ENCODE measurements around the gene EIPR1. TPM values are rescaled to one million over a fixed set of nuclear protein-coding genes. Genes with fewer than 3 reads are reported as not detected.

Gene EIPR1
- total RNA-seq, 2 donors from 2014 or later, result 13.5 TPM

- intact Hi-C loops (cut with DNase I), result no loop called here
- peaks cover 3% of the 10 kb centered on the region for H3K4me1 ChIP-seq
- no peak for TF ChIP-seq POLR2A (IDR thresholded peaks at IDR 0.05)
- no peak for TF ChIP-seq CTCF (IDR thresholded peaks at IDR 0.05)
- no peaks in the 10 kb centered on the region for H3K9me3 ChIP-seq
- no peak for DNase-seq
- 85 to 92% methylated on average over 3 of the region's 3 CpGs for WGBS, 2 donors
- ATAC-seq, result no peak
- H3K27me3 ChIP-seq, result no peaks in the 10 kb centered on the region
- peaks cover 0 to 3% of the 10 kb centered on the region in 2 donors for H3K36me3 ChIP-seq (replicated peaks in 1 of 2; ENCODE audit: insufficient read depth in 1 of 2, low read depth in 2 of 2)
- H3K4me3 ChIP-seq, result no peak overlapping the region
- H3K27ac ChIP-seq, result no peak overlapping the region
Measured at GRCh38 chr2:3411103-3411502, 33.5 kb upstream of the EIPR1 start.

- Histone ChIP-seq H3K36me3 (replicated peaks in 1 of 2; ENCODE audit: insufficient read depth in 1 of 2, low read depth in 2 of 2) (peaks cover 0 to 3% of the 10 kb centered on the region in 2 donors), H3K27ac (no peak overlapping the region), H3K4me3 (no peak overlapping the region), H3K4me1 (peaks cover 13% of the 10 kb centered on the region), H3K9me3 (no peaks in the 10 kb centered on the region), H3K27me3 (no peaks in the 10 kb centered on the region)
- intact Hi-C loops (cut with DNase I), result no loop called here
- ATAC-seq (no peak), DNase-seq (no peak)
- WGBS, 2 donors, result 89 to 93% methylated on average over 12 of the region's 12 CpGs
- TF ChIP-seq CTCF (IDR thresholded peaks at IDR 0.05) (no peak), POLR2A (IDR thresholded peaks at IDR 0.05) (no peak)
Measured at GRCh38 chr2:3409627-3410170, 32.1 kb upstream of the EIPR1 start.

GRCh38 chr2:3408781-3409180, 31.2 kb upstream of the EIPR1 start:
- Histone ChIP-seq H3K36me3 (replicated peaks in 1 of 2; ENCODE audit: insufficient read depth in 1 of 2, low read depth in 2 of 2) (no peaks in the 10 kb centered on the region), H3K9me3 (no peaks in the 10 kb centered on the region), H3K4me3 (no peak overlapping the region), H3K4me1 (peaks cover 17% of the 10 kb centered on the region), H3K27me3 (no peaks in the 10 kb centered on the region), H3K27ac (no peak overlapping the region)
- intact Hi-C loops (cut with DNase I), result no loop called here
- no peak for TF ChIP-seq CTCF (IDR thresholded peaks at IDR 0.05)
- TF ChIP-seq POLR2A (IDR thresholded peaks at IDR 0.05), result no peak
- WGBS, 2 donors, result 98% methylated on average over 13 of the region's 13 CpGs
- no peak for ATAC-seq
- DNase-seq, result no peak

- Histone ChIP-seq H3K27ac (no peak overlapping the region), H3K27me3 (no peaks in the 10 kb centered on the region), H3K9me3 (no peaks in the 10 kb centered on the region), H3K36me3 (replicated peaks in 1 of 2; ENCODE audit: insufficient read depth in 1 of 2, low read depth in 2 of 2) (no peaks in the 10 kb centered on the region), H3K4me1 (peaks cover 17% of the 10 kb centered on the region), H3K4me3 (no peak overlapping the region)
- intact Hi-C loops (cut with DNase I), result no loop called here
- DNase-seq, result no peak
- TF ChIP-seq POLR2A (IDR thresholded peaks at IDR 0.05), result no peak
- TF ChIP-seq CTCF (IDR thresholded peaks at IDR 0.05), result no peak
- ATAC-seq, result no peak
- WGBS, 2 donors, result 82 to 91% methylated on average over 3 of the region's 3 CpGs
Measured at GRCh38 chr2:3406501-3406900, 28.9 kb upstream of the EIPR1 start.

- H3K9me3 ChIP-seq, result no peaks in the 10 kb centered on the region
- H3K36me3 ChIP-seq (replicated peaks in 1 of 2; ENCODE audit: insufficient read depth in 1 of 2, low read depth in 2 of 2), result no peaks in the 10 kb centered on the region
- no peak overlapping the region for H3K4me3 ChIP-seq
- 93 to 95% methylated on average over 7 of the region's 7 CpGs for WGBS, 2 donors
- intact Hi-C loops (cut with DNase I), result no loop called here
- H3K4me1 ChIP-seq, result peaks cover 17% of the 10 kb centered on the region
- TF ChIP-seq CTCF (IDR thresholded peaks at IDR 0.05) (no peak), POLR2A (IDR thresholded peaks at IDR 0.05) (no peak)
- ATAC-seq (no peak), DNase-seq (no peak)
- no peak overlapping the region for H3K27ac ChIP-seq
- H3K27me3 ChIP-seq, result no peaks in the 10 kb centered on the region
Measured at GRCh38 chr2:3405876-3406275, 28.3 kb upstream of the EIPR1 start.
